OCI-LY7 (cell line): Measurements from ENCODE around the gene CAB39. TPM values are rescaled to one million over a fixed set of nuclear protein-coding genes. Genes with fewer than 3 reads are reported as not detected.

Source experiments
- BruUV-seq: library from RNA; stranded (reverse); fragments of 400-500 nt; replicated peaks from 2 replicates; lab custom pipeline; 2021; lab: Mats Ljungman, UMichigan
- CTCF ChIA-PET: fragments of 300-600 bp; sonication (Branson Sonifier 250); formaldehyde crosslinking; loops from one replicate; lab custom pipeline; 2022; ENCODE audit warnings: antibody characterized with exemption; ENCODE audit not compliant: unreplicated experiment; lab: Charles Lee
- POLR2A ChIA-PET: fragments of 300-600 bp; sonication (Branson Sonifier 250); formaldehyde crosslinking; loops from one replicate; lab custom pipeline; 2022; ENCODE audit warnings: antibody characterized with exemption; lab: Charles Lee
- DNase-seq: peaks from one replicate; pipeline ENCODE4 v3.0.0-alpha.2; 2015; ENCODE audit warnings: low spot score
- H2AFZ ChIP-seq: fragments of 200-600 bp; sonication (generic), shearing (Covaris generic); 2 replicates; pipeline ENCODE4 v1.6.1; 2014; ENCODE audit warnings: mild to moderate bottlenecking, antibody characterized with exemption, low read length, moderate library complexity
- H3K27ac ChIP-seq: fragments of 200-600 bp; sonication (generic); 2 replicates; pipeline ENCODE4 v1.5.1; 2014; ENCODE audit warnings: mixed run types, low read depth, mild to moderate bottlenecking, moderate library complexity, low read length, inconsistent platforms; ENCODE audit not compliant: poor library complexity, severe bottlenecking
- H3K36me3 ChIP-seq: fragments of 200-600 bp; sonication (generic); 2 replicates; pipeline ENCODE4 v1.6.1; 2014; ENCODE audit warnings: mild to moderate bottlenecking, antibody characterized with exemption, low read length, moderate library complexity, mixed read lengths; ENCODE audit not compliant: insufficient read depth
- H3K4me1 ChIP-seq: fragments of 200-600 bp; sonication (generic); 2 replicates; pipeline ENCODE4 v1.5.1; 2014; ENCODE audit warnings: mild to moderate bottlenecking, low read length; ENCODE audit not compliant: insufficient read depth, poor library complexity, severe bottlenecking
- H3K4me2 ChIP-seq: fragments of 200-600 bp; sonication (generic); 2 replicates; pipeline ENCODE4 v1.6.1; 2014; ENCODE audit warnings: mild to moderate bottlenecking, low read length
- H3K4me3 ChIP-seq: fragments of 200-600 bp; sonication (generic); 2 replicates; pipeline ENCODE4 v1.5.1; 2014; ENCODE audit warnings: mild to moderate bottlenecking, low read depth, low read length; ENCODE audit not compliant: poor library complexity, severe bottlenecking
- H3K79me2 ChIP-seq: fragments of 200-600 bp; sonication (generic); 2 replicates; pipeline ENCODE4 v1.6.1; 2016; ENCODE audit warnings: low read depth, mild to moderate bottlenecking, low read length, moderate library complexity, mixed read lengths; ENCODE audit not compliant: insufficient read depth
- H3K9me2 ChIP-seq: fragments of 200-600 bp; sonication (generic); 2 replicates; pipeline ENCODE4 v1.6.1; 2016; ENCODE audit warnings: mild to moderate bottlenecking, low read length, mixed read lengths; ENCODE audit not compliant: insufficient read depth
- H3K9me3 ChIP-seq: fragments of 200-600 bp; sonication (generic); 2 replicates; pipeline ENCODE4 v1.6.1; 2014; ENCODE audit warnings: mild to moderate bottlenecking, mixed run types, low read length, mixed read lengths
- H4K20me1 ChIP-seq: fragments of 200-600 bp; sonication (generic); 2 replicates; pipeline ENCODE4 v1.6.1; 2014; ENCODE audit warnings: mild to moderate bottlenecking, antibody characterized with exemption, low read length, moderate library complexity, mixed read lengths; ENCODE audit not compliant: insufficient read depth
- EZH2phosphoT487 ChIP-seq: fragments of 200-600 bp; sonication (generic); IDR thresholded peaks from 2 replicates; pipeline ENCODE4 v1.6.1; 2018; ENCODE audit warnings: low read depth, borderline replicate concordance, mild to moderate bottlenecking, mixed run types, antibody characterized with exemption, low read length, moderate library complexity, mixed read lengths
- intact Hi-C: fragments of 100-400 bp; cut with micrococcal nuclease; formaldehyde crosslinking; loops from one replicate; pipeline ENCODE4 v1.10.0; 2022; ENCODE audit not compliant: unreplicated experiment
- total RNA-seq, 2 experiments: library from RNA; depleted of rRNA in 1 of 2; stranded (reverse); fragments of >200 nt in 1 of 2; shearing (Covaris generic) in 1 of 2; gene quantifications; 2 replicates each; pipeline ENCODE4 v1.2.3, GENCODE V29; 2014 to 2022
- TF ChIP-seq, protein P1 (sequence below): fragments of 200-600 bp; sonication (generic); conservative IDR thresholded peaks from 2 replicates; pipeline ENCODE4 v1.5.1; 2014; ENCODE audit warnings: mild to moderate bottlenecking, antibody characterized with exemption, low read length, moderate library complexity, mixed read lengths

The CAB39 gene
- total RNA-seq, 2 experiments from 2014 or later, result 39.3 to 53.4 TPM

DNA sequence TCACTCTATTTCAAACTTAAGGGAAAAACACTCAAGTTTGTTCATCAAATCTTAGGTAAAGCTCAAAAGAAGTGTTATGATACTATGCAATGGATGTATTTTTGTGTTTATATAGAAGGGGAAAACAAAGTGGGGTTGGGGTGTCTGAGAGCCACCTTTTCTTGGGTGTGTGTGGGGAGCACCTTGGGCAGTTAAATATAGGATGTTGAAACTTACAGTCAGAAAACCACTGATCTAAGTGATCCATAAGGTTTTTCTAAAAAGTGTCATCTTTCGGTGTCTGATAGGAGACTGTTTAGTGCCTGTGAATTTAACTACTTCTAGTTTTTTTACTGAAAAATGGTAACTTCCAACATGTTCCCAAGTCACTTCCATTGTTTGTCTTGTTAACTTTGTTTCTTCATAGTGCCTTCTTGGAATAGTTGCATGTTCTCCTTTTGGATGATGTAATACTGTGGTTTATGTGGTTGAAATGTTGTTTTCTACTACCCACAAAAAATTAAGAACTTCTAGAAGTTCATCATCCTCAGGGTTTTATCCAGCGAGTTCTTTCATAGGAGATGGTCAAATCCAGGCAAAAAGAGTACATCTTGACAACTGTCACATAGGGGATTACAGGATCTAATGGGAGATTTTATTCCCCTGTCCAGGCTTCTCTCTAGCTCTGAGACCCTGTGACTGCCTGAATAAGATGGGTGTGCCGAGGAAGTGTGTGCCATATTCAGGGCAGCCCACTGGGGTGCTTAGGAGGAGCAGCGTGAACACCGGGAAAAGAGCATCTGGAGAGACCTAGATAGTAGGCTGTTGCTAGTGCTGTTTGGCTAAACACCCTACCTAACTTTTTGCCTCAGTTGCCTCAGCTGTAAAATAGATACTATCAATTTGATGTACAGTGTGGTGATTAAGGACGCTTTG is 46.2 kb downstream of the CAB39 start:
- Histone ChIP-seq H3K9me3 (no peaks in the 10 kb centered on the region), H3K4me3 (no peak overlapping the region), H3K79me2 (peaks cover 15% of the 10 kb centered on the region; the same call in 1 of the 2 replicates), H3K4me2 (no peak overlapping the region), H2AFZ (no peak overlapping the region), H3K36me3 (peaks cover 38% of the 10 kb centered on the region), H3K9me2 (no peaks in the 10 kb centered on the region), H3K4me1 (no peaks in the 10 kb centered on the region), H3K27ac (no peak overlapping the region), H4K20me1 (no peaks in the 10 kb centered on the region)
- intact Hi-C loops, result no loop called here
- TF ChIP-seq, protein P1, sequence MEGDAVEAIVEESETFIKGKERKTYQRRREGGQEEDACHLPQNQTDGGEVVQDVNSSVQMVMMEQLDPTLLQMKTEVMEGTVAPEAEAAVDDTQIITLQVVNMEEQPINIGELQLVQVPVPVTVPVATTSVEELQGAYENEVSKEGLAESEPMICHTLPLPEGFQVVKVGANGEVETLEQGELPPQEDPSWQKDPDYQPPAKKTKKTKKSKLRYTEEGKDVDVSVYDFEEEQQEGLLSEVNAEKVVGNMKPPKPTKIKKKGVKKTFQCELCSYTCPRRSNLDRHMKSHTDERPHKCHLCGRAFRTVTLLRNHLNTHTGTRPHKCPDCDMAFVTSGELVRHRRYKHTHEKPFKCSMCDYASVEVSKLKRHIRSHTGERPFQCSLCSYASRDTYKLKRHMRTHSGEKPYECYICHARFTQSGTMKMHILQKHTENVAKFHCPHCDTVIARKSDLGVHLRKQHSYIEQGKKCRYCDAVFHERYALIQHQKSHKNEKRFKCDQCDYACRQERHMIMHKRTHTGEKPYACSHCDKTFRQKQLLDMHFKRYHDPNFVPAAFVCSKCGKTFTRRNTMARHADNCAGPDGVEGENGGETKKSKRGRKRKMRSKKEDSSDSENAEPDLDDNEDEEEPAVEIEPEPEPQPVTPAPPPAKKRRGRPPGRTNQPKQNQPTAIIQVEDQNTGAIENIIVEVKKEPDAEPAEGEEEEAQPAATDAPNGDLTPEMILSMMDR, result no peak
- TF ChIP-seq EZH2phosphoT487, result no peak
- ChIA-PET CTCF (no interaction called here), POLR2A (interaction anchor here (0.6 to 1.1 kb wide), 2 partner anchors 14 to 45 kb away, joined by 3 to 4 read pairs; no protein-coding TSS in a partner anchor)
- no TSS peak for BruUV-seq
- DNase-seq, result no peak

DNA sequence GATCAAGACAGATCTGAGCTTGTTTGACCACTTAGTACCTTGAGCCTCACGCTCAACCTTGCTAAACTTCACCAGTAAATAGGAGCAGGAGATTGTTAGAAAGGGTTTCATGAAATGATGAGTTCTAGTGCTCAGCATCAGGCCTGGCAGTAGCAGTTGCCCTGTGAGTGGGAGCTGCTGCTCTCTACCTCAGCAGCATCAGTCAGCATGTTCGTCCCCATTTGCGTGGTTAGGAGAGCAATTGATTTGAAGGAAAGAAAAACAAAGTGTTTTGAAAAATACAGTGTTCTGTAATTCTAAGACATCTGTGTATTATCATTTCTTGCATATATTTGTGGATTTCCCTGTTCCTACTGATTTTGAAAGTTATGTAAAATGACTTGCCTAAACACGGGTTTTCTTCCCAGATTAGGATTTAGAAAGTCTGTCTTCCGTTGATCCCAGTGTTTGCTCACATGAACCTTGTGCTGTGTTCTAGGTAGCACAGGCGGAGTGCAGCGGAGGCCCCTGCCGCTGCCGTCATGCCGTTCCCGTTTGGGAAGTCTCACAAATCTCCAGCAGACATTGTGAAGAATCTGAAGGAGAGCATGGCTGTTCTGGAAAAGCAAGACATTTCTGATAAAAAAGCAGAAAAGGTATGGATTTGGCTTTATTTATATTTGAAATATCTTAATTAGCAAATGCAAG is 47.0 kb downstream of the CAB39 start:
- ChIA-PET CTCF (no interaction called here), POLR2A (no interaction called here)
- no peaks in the 10 kb centered on the region for H3K9me3 ChIP-seq
- H3K36me3 ChIP-seq, result peaks cover 46% of the 10 kb centered on the region
- no peak overlapping the region for H3K4me2 ChIP-seq
- no peak overlapping the region for H2AFZ ChIP-seq
- H3K27ac ChIP-seq, result no peak overlapping the region
- H4K20me1 ChIP-seq, result no peaks in the 10 kb centered on the region
- H3K79me2 ChIP-seq, result peaks cover 15% of the 10 kb centered on the region; the same call in 1 of the 2 replicates
- no peak overlapping the region for H3K4me3 ChIP-seq
- no TSS peak for BruUV-seq
- no peak for DNase-seq
- TF ChIP-seq EZH2phosphoT487, result no peak
- TF ChIP-seq, protein P1, result no peak
- intact Hi-C loops, result no loop called here
- H3K4me1 ChIP-seq, result no peaks in the 10 kb centered on the region
- H3K9me2 ChIP-seq, result no peaks in the 10 kb centered on the region
